Peyer's patch (tissue), 4 donors: Measurements from ENCODE around the gene FKBP1A.

ENCODE experiments used
- CTCF ChIP-seq, 6 experiments: fragments of 450-650 bp in 4 of 6; fragments of 200-600 bp in 2 of 6; sonication (generic) in 1 of 6; IDR thresholded peaks; one replicate each; pipeline ENCODE4 v1.5.1; 2017 to 2019; ENCODE audit warnings: antibody characterized with exemption in 6 of 6, mild to moderate bottlenecking in 3 of 6, moderate library complexity in 1 of 6
- POLR2A ChIP-seq, 2 donors: fragments of 450-650 bp; IDR thresholded peaks; one replicate each; pipeline ENCODE4 v1.5.1; 2017; ENCODE audit warnings: antibody characterized with exemption in 2 of 2, mild to moderate bottlenecking in 2 of 2, moderate library complexity in 2 of 2

GRCh38 chr20:1426231-1426849 is 33.5 kb upstream of the FKBP1A start:
- TF ChIP-seq CTCF (IDR thresholded peaks at IDR 0.05), result no peak
- TF ChIP-seq POLR2A (IDR thresholded peaks at IDR 0.05), result no peak
